ENCODE data around the gene ZNF423.

DNA sequence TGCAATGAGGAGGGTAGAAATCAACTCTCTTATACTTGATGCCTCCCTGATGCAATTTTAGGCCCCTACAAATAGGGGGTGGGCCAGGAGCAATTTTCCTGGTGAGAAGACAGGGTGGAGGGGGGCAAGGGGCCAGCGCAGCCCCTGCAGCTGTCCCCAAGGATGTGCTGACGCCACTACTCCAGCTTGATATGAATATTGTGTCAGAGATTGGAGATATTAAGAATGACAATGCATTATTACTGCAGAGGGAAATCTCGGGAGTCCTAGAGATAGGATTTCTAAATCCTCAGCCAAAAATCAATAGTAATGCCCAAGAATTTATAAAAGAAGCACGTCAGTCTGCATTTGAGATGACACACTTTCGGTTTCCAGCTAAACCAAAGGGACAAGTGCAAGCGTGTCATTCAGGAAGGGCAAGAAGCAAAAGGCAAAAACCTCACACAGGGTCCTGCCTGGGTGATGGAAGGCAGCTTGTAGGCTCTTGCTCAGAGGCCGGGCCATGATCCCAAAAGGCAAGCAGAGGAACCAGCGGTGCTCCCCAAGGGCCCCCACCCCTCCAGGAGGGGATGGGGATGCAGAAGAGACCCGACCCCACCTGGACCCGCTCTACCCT, 303.5 kb downstream of the ZNF423 start:
- no peak for TF ChIP-seq POLR2A (IDR thresholded peaks at IDR 0.05)
- TF ChIP-seq, protein P1, sequence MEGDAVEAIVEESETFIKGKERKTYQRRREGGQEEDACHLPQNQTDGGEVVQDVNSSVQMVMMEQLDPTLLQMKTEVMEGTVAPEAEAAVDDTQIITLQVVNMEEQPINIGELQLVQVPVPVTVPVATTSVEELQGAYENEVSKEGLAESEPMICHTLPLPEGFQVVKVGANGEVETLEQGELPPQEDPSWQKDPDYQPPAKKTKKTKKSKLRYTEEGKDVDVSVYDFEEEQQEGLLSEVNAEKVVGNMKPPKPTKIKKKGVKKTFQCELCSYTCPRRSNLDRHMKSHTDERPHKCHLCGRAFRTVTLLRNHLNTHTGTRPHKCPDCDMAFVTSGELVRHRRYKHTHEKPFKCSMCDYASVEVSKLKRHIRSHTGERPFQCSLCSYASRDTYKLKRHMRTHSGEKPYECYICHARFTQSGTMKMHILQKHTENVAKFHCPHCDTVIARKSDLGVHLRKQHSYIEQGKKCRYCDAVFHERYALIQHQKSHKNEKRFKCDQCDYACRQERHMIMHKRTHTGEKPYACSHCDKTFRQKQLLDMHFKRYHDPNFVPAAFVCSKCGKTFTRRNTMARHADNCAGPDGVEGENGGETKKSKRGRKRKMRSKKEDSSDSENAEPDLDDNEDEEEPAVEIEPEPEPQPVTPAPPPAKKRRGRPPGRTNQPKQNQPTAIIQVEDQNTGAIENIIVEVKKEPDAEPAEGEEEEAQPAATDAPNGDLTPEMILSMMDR (IDR thresholded peaks at IDR 0.05), result no peak

Measured in right lobe of liver (tissue), 4 donors.